Left ventricle myocardium inferior (tissue), 1 donor: ENCODE data around the gene ANKRD55. TPM values are rescaled to one million over a fixed set of nuclear protein-coding genes. Genes with fewer than 3 reads are reported as not detected.

Experiments used
- DNase-seq: peaks from one replicate; pipeline ENCODE4 v3.0.0-alpha.2; 2020
- H3K27ac ChIP-seq: fragments of 200-600 bp; replicated peaks from 2 replicates; pipeline ENCODE4 v1.8.0; 2021
- H3K27me3 ChIP-seq: fragments of 200-600 bp; 2 replicates; pipeline ENCODE4 v1.8.0; 2021; ENCODE audit warnings: low read depth
- H3K36me3 ChIP-seq: fragments of 200-600 bp; 2 replicates; pipeline ENCODE4 v1.8.0; 2021
- H3K4me1 ChIP-seq: fragments of 200-600 bp; 2 replicates; pipeline ENCODE4 v1.8.0; 2021
- H3K4me3 ChIP-seq: fragments of 200-600 bp; 2 replicates; pipeline ENCODE4 v1.8.0; 2021; ENCODE audit warnings: mild to moderate bottlenecking, moderate library complexity
- H3K9me3 ChIP-seq: fragments of 200-600 bp; replicated peaks from 2 replicates; pipeline ENCODE4 v1.8.0; 2021
- CTCF ChIP-seq: fragments of 200-600 bp; IDR thresholded peaks from 2 replicates; pipeline ENCODE4 v1.8.0; 2021; ENCODE audit warnings: antibody characterized with exemption, mild to moderate bottlenecking, borderline replicate concordance
- intact Hi-C: fragments of 100-400 bp; cut with micrococcal nuclease; formaldehyde crosslinking; loops from one replicate; pipeline ENCODE4 v1.11.0; 2022
- total RNA-seq: library from RNA; stranded (reverse); fragmentation: NEBNext Ultra II Directional; extraction: Animal tissue kit (Norgen Biotek cat#: 25700); gene quantifications from one replicate; pipeline ENCODE4 v1.2.1, GENCODE V29; 2021
- donor health status: DM: no; HTN: yes; CAD: no; lungs with severe emphysema.

Gene ANKRD55
- total RNA-seq, 1 donor from 2014 or later: 0.27 TPM

GRCh38 chr5:56166671-56167385, 66.3 kb downstream of the ANKRD55 start:
- no peaks in the 10 kb centered on the region for H3K9me3 ChIP-seq
- intact Hi-C loops: no loop called here
- no peak overlapping the region for H3K27ac ChIP-seq
- H3K27me3 ChIP-seq: peaks cover 4% of the 10 kb centered on the region
- DNase-seq: no peak
- H3K4me3 ChIP-seq: no peak overlapping the region
- no peak for TF ChIP-seq CTCF
- peaks cover 30% of the 10 kb centered on the region for H3K4me1 ChIP-seq
- no peaks in the 10 kb centered on the region for H3K36me3 ChIP-seq

- H3K27ac ChIP-seq: no peak overlapping the region
- H3K36me3 ChIP-seq: no peaks in the 10 kb centered on the region
- DNase-seq: no peak
- H3K4me3 ChIP-seq: no peak overlapping the region
- H3K4me1 ChIP-seq: peaks cover 9% of the 10 kb centered on the region
- intact Hi-C loops: no loop called here
- no peak for TF ChIP-seq CTCF
- H3K27me3 ChIP-seq: peaks cover 4% of the 10 kb centered on the region
- no peaks in the 10 kb centered on the region for H3K9me3 ChIP-seq
These were observed 68.8 kb downstream of the ANKRD55 start for GRCh38 chr5:56164376-56164775.

- no peak for TF ChIP-seq CTCF
- H3K27ac ChIP-seq: no peak overlapping the region
- intact Hi-C loops: no loop called here
- no peaks in the 10 kb centered on the region for H3K36me3 ChIP-seq
- peaks cover 9% of the 10 kb centered on the region for H3K4me1 ChIP-seq
- H3K4me3 ChIP-seq: no peak overlapping the region
- H3K9me3 ChIP-seq: no peaks in the 10 kb centered on the region
- H3K27me3 ChIP-seq: peaks cover 4% of the 10 kb centered on the region
- DNase-seq: no peak
These were observed 71.2 kb downstream of the ANKRD55 start for GRCh38 chr5:56161927-56162326.

- Histone ChIP-seq H3K27me3 (peaks cover 4% of the 10 kb centered on the region), H3K4me1 (peaks cover 9% of the 10 kb centered on the region), H3K4me3 (no peak overlapping the region), H3K36me3 (no peaks in the 10 kb centered on the region), H3K9me3 (no peaks in the 10 kb centered on the region), H3K27ac (no peak overlapping the region)
- DNase-seq: no peak
- intact Hi-C loops: no loop called here
- no peak for TF ChIP-seq CTCF
These were observed 71.7 kb downstream of the ANKRD55 start for GRCh38 chr5:56161439-56161823.

- Histone ChIP-seq H3K4me3 (no peak overlapping the region), H3K9me3 (no peaks in the 10 kb centered on the region), H3K36me3 (no peaks in the 10 kb centered on the region), H3K4me1 (peaks cover 9% of the 10 kb centered on the region), H3K27me3 (peaks cover 4% of the 10 kb centered on the region), H3K27ac (no peak overlapping the region)
- TF ChIP-seq CTCF: no peak
- intact Hi-C loops: no loop called here
- DNase-seq: no peak
These were observed 72.2 kb downstream of the ANKRD55 start for GRCh38 chr5:56160723-56161438.
